Measurements from ENCODE around the gene MRPL20.
A peak's percentile ranks its signal among the peaks of the same experiment; 100 is the strongest.

Gene MRPL20

GRCh38 chr1:1360506-1361169, 46.5 kb downstream of the MRPL20 start:
- DNase-seq = no peak

DNA sequence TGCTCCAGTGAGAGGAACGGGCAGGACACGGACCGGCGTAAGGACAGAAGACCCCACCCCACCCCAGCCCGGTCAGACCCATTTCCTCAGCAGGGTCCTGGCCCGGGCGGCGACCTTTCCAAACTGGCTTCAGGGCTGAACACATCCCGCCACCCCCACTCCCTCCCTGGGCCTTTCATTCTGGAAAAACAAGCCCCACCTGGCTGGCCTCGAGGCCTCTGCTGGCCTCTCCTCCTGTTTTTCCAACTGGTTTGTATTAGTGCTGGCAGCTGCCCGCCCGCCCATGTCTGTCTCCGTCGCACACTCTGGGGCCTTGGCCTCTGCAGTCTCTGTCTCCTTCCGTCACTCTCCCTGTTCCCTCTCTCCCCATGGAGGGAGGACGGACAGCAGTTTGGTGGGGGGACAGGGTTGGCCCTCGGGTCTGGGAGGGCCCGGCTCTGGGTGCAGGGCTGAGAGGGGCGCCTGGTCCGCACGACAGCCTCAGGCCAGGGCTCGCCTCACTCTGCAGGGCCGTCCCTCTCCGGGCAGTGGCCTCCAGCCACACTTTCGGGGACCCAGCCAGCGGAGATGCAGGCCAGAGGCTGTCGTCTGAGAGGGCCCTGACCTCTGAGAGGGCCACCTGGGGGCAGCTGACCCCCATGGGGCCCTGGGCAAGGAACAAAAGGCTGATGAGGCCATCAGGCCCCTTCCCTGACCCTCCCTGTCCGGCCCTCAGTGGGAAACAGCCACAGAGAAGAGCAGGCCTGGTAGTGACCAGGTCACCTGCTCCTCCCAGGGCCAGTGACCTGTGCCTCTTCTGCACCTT, 47.2 kb downstream of the MRPL20 start:
- DNase-seq = no peak

DNA sequence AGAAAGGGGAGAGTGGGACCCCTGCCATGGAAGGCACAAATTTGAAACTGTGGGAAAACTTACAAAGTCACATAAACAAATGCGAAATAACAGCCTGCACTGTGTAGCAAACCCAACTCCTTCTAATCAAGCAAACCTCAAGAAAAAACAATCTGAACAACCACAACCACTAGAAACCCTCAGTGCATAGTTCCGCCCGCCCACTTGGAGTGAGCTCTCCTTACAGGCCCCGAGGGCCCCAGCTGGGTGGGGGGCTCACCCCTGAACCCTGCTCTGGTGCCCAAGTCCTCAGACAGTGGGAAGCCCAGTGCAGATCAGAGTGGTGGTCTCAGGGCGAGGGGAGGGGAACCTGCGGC, 47.8 kb downstream of the MRPL20 start:
- no peak for DNase-seq

DNA sequence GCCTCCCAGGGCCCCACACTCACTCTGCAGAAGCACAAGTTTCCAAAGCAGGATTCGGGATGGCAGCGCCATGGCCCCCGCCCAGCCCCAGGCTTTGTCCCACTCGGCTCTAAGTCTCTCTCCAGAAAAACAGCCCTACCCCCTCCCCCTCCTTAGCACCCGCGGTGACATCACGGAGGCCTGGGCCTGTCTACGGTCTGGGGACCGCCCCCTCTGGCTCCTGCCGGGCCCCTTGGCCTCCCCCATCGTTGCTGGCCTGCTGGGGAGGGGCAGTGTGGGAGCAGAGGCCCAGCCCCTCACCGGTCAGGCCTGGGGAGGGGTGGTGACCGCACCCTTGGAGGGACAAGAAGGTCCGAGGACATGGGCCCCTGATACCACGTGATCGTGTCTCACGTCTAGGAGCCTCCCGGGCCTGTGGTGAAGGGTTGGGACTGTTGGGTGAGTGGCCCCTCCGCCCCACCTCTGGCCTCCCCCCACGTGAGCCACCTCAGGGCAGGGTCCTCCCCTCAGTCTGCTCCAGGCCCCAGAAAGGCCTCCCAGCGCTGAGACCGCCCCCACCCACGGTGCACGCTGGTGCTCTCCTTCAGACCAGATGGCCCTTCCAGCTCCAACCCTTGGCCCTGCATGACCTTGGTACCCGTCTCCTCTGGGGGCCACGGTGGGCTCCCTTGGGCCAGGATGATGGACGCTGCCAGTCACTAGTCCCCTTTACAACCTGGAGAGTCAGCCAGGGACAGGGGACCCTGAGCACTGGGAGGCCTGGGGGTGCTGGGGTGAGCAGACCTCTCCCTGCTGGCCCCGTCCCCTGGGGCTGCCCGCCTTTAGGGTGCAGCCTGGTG, 48.4 kb downstream of the MRPL20 start, which contains the start of gene MXRA8:
MXRA8 (minus strand) TSS at position 123 of the 839 bp plus-strand sequence; CDS start at position 72, 51 bp downstream.
- DNase-seq = peak in 1 of 4 experiments; percentile 4

DNA sequence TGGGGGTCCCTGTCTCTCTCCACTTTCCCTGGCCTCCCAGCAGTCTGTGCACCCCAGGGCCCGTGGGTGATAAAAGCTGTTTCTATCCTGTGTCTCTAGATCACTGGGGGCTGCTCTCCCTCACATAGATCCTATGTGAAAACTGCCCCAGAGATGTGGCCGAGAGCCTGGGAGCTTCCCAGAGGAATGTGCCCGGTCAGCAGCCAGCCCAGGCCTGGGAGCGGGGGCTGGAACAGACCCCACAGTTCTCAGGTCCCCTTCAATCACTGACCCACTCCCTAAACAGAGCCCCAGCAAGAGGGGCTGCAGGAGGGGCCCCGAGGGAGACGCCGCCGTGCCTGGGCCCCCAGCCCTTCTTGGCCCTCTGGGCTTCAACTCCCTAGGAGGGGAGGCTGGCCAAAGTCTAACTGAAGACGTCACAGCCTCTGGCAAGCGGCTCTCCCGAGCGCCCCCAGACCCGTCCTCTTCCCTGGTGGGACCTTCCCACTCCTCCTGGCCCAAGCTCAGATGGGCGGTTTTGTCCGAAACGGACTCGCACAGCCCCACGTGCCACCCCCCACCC, 49.1 kb downstream of the MRPL20 start:
- no peak for DNase-seq

DNA sequence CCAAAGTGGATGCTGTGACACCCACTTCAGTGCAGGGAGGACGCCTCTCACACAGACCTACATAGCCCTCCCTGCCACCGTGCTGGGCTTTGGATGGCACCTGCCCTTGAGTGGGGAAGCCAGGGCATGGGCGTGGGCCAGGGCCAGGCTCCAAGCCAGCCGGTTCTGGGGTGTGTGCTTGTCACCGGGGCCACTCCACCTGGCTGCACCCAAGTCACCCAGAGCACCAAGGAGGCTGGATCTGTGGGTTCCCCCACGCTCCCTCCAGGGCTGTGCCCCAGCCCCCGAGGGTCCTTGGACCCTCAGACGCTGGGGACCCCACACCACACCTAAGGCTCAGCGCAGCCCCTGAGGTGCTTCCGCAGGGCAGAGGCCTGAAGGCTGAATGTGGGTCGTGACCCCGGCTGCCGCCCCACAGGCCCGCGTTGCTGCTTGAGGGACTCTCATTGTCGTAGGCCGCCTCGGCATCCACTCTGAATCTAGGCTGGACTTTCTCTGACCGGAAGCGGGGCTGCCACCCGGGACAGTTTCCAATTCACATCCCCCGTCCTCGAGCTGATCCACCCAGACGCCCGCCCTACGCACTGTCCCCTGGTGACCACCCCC, 50.2 kb downstream of the MRPL20 start:
- DNase-seq = no peak

DNA sequence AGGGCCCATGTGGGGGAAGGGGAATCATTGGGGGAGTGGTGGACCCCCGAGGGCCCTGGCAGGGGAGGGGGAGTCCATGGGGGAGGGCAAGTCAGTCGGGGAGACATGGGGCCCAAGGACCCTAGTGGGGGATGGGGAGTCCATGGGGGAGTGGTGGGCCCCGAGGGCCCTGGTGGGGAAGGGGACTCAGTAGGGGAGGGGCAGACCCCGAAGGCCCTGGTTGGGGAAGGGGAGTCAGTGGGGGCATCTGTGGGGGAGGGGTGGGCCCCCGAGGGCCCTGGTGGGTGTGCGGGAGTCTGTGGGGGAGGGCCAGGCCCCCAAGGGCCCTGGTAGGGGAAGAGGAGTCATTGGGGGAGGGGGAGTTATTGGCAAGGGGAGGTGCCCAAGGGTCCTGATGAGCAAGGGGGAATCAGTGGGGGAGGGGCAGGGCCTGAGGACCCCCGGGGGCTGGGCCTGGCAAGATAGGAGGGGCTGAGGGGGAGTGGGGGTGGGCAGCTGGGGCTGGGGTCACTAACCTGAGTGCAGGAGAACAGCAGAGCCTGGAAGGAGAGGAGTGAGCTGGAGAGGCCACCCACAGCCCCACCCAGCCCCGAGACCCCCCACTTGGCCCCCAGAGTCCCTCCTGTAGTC, 50.8 kb downstream of the MRPL20 start:
- no peak for DNase-seq

DNA sequence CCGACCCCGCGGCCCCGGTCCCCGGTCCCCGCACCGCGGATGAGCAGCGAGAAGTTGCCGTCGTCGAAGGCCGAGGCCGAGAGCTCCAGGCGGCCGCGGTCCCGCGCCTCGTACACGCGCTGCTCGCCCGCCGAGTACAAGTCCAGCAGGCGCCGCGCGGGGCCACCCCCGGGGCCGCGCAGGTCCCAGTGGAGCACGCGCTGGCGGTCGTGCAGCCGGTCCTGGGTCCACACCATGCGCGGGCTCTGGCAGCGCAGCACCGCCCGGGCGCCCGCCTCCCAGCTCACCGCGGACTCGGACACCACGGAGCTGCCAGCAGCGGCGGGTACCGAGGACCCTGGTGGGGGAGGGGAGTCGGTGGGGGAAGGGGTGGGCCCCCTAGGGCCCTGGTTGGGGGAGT, 51.7 kb downstream of the MRPL20 start:
- peak; percentile 31 to 75 (median 58) for DNase-seq

GRCh38 chr1:1354271-1355247, 52.5 kb downstream of the MRPL20 start:
- DNase-seq = no peak

DNA sequence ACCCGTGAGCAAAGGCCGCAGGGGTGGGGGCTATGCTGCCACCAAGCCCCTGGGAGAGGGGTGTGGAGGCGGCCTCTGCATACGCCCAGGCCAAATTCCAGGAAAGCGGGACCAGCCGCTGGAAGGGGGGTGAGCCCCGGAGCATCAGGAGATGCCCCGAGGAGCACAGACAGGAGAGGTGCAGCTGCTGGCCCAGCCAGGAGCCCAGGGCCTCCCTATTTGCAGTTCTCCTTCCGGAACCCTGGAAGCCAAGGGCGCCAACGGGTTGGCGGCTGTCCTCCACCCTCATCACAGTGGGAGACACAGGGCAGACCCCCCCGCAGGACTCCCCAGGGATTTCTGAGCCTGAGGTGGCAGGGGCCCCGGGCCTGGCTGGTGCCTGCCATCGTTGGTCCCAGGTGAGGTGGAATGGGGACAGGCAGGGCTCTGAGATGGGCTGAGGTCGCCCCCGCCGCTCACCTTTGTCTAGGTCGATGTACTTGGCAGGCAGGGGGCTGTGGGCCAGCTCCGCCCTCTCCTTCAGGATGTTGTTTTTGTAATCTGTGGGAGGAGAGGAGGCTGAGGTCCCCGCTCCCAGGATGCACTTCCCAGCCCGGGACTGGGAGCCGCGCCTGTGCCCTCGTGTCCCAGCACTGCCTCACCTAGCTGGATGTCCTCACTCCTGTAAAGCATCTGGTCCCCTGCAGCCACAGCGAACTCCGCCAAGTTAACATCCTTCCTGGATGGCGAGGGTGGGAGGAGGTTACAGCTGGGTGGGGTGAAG, 53.5 kb downstream of the MRPL20 start:
- no peak for DNase-seq

DNA sequence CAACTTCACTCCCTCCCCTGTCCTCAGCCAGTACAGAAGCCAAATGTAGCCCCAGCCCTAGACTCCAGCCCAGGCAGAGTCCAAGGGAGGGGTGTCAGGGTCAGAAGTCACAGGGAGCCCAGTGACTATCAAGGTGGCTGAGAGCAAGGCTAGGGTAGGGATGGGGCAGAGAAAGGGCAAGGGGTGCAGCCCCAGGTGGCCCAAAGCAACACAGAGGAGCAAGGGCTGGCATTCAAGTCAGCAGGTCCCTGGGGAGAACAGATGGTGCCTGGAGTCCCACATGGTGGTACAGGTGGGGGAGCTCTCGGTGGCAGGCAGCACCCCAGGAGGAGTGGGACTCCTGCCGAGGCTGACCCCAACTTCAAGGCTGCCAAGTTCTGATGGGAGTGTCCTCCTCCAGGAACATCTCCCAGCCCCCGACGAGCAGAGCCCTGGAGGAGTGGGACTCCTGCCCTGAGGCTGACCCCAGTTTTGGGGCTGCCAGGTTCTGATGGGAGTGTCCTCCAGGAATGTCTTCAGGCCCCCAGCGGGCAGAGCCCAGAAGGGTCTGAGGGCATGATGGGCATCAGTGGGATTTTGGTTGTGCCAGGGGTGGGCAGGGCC, 54.2 kb downstream of the MRPL20 start:
- DNase-seq = no peak
